Anterior cingulate cortex (tissue), 58 donors: ENCODE data around the gene TRIM65.
"Not testable (repeated sequence)": the region's sequence is repeated elsewhere in the genome, so short reads cannot be mapped to it uniquely, and the experiment has no call there.

ENCODE experiments used
- DNase-seq, 58 donors: peaks; one replicate each; lab custom pipeline; 2025; lab: John Stamatoyannopoulos, UW

TRIM65 gene

DNA sequence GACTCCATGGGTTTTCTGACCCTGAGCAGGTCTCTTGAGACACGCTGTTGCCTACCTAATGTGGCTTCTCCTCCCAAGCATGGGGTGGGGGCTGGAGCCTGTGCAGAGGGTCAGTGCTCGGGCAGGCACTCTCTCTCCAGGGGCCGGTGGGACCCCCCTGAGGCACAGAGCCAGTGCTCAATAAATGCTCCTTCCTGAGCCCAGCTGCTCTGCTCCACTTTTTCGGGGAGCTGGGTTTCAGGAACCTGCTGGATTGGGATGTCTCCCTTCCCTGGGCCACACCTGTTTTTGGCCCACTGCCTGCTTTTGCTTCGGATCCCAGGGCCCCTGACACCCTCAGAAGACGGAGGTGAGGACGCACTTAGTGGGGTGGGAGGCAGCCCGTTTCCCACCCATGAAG lies 1.3 kb upstream of the TRIM65 start:
- no peak for DNase-seq

DNA sequence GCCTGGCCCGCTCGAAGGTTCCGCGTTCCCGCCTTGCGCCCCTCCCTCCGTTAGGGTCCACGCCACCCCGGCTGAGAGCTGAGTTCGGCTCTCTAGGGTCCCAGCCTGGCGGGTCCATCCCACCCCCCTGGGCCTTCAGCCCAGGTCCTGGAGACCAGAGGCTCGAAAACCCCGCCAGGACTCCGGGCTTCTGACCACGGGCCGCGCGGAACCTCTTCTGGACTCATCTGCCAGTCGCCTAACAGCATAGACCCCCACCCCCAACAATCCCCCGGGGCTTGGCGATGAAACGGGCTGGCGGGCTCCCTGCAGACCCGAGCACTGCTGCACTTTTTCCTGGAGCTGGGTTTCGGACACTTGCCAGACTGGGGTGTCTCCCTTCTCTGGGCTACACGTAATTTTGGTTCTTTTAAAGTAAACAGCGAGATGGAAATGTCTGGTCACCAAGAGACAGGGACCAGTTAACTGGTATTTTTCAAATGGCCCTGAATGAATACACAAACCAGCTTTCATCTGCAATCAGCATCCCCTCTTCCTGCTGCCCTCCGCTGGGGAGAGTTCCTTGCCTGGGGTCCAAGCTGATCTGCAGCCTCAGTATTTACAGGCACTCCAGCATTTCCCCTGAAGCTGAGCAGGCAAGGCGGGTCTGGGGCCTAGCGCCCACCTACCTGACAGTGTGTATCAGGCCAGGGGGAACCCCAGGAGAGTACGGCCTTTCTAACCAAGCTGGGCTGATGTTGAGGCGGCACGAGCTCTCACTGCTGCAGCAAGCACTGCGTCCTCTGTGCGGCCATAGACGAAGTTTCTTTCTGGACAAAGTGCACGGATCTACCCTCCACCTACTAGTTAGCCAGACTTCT lies 639 bp upstream of the TRIM65 start:
- DNase-seq: peak in 1 of 58 donors; percentile 54

DNA sequence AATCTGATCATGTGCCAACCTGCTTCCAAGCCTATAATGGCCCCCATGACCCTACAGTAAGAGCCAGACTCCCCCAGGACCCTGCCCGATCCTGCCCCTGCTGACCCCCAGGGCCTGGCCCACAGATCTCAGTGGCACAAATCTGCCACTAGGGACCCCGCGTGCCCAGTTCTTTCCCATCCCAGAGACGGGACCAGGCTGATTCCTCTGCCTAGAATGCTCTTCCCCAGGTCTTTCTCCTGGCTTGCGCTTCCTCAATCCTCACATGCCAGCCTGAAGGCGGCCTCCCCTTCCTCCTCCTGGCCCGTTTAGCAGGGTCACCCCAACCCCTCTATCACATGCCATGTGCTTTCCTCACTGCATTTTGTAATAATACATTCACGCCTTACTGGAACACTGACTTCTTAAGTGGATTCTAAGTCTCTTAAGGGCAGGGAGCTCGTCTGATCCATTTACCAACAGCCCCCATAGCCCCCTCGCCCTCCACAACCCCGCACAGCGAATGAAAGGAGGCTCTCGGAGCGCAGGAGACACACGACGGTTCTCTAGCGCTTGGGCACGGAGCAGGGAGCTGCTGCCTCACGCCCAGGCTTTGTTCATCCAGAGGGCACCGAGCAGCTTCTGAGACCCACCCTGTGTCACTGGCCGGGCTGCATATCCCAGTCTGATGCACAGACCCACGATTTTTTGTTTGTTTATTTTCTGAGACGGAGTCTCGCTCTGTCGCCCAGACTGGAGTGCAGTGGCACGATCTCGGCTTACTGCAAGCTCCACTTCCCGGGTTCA lies 1.2 kb downstream of the TRIM65 start:
- DNase-seq: no peak

DNA sequence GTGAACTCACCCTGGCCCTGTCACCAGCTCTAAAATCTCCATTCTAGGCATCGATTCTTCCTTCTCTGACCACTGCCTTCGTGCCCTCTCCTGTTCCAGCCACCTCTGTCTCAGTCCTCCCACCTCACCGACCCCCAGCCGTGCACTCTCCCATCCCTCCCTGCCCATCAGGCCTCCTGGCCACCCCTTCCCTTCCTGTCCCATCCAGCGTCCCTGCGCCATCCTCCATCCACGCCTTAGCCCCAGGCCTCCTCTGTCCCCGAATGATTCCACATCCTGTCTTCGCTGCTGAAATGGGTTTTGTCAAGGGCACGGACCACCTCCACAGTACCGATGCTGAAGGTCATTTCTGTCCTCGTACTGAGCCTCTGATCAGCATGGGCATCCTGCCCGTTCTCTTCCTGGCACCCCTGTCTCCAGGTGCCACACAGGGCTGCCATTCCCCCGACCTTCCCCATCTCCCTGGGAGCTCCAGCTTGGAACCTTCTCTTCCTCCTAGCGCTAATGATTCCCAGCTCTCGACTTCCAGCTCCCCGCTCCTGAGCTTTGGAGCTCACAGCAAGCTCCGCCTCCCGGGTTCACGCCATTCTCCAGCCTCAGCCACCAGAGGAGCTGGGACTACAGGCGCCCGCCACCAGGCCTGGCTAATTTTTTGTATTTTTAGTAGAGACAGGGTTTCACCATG lies 2.6 kb downstream of the TRIM65 start:
- DNase-seq: no peak

DNA sequence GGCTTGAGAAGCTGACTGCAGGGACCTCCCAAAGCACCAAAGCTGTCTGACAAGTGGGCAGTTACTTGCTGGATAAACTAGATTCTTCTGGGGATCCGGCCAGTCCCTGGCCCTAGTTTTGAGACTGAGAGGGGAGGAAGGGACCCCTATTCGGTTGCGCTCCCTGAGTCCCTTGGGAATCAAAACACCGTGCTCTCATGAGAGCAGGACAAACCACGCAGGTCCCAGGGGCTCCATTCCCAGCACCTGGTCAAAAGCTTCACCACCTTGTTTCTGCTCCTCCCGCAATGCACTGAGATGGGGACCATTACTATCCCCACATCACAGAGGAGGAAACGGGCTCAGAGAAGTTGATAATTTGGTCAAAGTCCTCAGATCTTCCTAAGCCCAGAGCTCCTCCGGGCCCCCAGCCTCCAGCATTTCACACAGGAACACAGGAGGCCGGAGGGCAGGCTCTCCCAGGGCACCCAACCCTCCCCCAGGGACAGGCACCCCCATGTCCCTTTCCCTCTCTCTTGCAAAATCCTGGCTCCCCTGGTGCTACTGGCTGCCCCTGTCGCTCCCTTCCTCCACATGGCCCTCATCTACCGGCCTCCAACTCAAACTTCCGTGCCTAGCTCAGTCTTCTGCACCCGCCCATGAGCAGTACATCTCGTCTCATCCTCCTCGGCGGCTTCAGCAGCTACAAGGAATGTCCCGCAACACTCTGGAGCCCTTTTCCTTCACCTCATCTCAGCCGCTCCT lies 3.3 kb downstream of the TRIM65 start:
- no peak for DNase-seq

DNA sequence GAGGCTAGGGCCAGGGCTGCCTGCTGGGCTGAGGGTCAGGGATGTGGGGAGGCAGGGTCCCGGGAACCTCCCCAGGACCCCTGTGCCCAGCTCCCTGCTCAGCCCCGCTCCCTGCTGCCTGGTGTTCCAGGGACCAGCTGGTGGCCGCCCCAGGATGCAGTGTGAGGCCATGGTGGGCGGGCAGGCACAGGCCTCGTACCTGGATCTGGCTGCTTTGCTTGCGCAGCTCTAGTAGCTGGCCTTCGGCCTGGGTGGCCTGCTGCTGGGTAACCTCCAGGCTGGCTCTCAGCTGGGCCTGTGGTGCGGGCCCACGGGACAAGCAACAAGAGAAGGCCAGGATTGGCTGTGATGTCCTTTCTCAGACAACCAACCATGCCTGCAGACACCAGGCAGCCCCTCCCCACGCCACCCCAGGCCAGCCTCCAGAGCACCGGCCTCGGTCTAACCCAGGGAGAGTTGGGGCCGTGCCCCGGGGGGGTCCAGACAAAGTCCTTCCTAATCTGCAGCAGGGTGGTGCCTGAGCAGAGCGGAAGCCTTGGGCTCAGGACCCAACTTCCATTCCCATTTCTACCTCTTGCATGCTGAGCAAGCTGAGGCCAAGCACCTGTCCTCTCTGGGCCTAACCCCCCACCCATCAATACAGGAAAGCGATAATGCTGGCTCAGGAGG lies 4.1 kb downstream of the TRIM65 start:
- peak in 32 of 58 donors; percentile 18 to 75 (median 46) for DNase-seq

DNA sequence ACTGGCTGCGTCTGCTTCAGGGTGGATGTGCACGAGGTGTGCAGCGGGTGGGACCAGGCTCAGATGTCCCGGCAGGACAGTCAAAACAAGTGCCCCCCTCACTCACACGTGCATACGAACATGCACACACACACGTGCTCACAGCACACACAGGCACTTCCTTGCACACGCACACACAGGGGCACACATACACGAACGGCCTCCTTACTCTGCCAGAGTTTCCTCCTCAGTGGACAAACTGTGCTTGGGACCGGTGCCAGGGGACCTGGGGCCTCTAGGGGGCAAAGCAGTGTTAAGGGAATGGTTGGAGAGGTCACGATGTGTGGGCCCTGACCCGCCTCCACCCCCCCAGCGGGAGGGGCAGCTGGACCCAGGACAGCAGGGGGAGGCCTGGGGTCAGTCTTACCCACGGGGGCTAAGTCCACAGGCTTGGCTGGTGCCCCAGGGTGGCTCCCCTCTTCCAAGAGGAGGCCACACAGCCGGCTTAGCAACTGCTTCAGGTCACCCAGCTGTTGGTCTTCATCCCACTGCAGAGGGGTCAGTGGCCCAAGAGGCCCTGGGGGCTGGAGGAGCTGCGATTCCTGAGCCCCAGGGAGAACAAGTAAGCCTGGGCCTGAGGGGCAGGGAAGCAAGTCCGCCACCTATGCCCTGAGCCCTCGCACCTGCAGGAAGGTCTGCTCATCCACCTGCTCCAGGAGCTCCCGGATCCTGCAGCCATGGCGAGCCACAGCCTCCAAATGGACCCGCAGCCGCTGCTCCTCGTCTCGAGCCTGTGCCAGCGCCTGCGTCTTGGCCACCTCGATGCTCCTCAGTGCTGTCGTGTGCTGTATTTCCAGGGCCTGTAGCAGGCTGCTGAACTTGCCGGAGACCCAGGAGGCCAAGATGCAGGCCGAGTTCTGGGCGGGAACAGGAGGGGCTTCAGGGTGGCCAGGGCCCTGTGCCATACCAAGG lies 4.9 kb downstream of the TRIM65 start:
- no peak for DNase-seq

DNA sequence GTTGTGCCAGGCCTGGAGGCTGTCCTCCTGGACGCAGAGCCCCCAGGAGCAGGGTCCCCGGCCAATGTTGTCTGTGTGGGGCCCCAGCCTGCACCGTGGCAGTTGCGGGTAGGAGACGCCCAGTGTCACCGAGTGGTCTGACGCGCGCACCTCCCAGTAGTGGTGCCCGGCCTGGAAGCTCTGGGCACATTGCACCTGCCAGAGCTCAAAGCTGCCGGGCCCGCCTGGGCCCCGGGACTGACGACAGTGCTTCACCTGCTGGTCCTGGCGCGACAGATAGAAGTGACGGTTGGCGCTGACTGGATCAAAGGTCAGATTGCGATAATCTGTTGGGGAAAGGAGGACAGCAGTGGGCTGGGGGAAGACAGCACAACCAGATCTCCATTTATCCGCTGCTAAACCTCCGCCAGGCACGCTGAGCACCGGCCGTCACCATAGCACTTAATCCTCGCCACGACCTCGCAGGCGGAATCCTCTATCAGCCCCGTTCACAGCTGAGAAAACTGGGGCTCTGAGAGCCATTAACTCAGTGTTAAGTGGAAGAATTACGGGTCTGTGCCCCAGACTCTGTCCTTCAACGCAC lies 5.6 kb downstream of the TRIM65 start:
- DNase-seq: no peak

DNA sequence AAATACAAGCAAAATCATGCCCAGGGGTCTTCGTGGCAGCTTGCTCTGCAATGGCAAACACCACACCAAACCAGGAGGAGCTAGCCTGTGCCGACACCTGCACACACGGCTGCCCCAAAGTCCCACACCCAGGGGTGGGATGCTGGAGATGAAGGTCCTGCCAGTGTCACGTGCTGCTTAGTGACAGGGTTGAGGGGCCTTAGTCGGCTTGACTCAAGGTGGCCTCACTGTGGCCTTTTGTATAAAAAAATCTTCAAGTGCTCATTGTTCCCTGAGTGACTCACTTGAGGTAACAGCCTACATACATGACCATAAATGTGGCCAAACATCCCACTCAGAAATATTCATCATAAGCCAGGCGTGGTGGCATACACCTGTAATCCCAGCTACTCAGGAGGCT lies 7.3 kb downstream of the TRIM65 start:
- no peak for DNase-seq

DNA sequence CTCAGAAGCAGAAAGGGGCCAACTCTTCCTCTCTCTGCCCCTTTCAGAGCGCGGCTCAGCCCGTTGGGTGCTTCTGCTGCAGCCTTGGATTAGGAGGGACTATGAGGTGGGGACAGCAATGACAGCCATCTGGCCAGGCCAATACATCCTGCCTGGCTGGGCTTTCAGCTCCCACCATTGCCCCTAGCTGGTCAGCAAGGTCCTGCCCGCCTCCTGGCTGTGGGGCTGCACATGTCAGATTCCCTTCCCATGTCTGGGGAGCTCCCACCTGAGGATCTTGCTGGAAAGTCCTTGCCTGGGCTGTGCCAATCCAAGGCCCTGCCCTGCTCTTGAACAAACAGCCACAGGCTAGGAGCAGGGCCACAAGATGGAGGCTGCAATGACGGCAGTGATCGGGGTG lies 8.3 kb downstream of the TRIM65 start:
- no peak for DNase-seq

DNA sequence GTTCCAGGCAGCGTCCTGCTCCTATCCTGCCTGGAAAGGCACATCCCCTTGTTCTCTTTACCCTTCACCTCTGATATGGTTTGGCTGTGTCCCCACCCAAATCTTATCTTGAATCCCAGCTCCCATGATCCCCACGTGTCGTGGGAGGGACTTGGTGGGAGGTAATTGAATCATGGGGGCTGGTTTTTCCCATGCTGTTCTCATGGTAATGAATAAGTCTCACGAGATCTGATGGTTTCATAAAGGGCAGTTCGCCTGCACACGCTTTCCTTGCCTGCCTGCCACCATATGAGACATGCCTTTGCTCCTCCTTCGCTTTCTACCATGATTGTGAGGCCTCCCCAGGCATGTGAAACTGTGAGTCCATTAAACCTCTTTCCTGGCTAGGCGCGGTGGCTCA lies 10.9 kb downstream of the TRIM65 start:
- not testable (repeated sequence) for DNase-seq

DNA sequence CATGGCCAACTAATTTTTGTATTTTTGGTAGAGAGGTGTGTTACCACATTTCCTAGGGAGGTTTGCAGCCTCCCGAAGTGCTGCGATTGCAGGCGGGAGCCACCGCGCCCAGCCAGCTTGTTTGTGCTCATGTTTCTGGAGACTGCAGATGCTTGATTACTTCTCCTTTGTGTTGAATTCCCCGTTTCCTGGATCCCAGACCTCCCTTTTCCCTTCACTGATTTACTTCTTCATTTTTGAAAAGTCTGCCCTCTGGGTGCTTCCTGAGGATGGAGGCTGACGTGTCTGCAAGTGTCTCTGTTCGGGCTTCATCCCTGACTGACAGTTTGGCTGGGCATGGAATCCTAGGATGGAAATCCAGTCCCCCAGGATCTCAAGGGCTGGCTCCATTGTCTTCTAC lies 11.3 kb downstream of the TRIM65 start:
- DNase-seq: no peak

DNA sequence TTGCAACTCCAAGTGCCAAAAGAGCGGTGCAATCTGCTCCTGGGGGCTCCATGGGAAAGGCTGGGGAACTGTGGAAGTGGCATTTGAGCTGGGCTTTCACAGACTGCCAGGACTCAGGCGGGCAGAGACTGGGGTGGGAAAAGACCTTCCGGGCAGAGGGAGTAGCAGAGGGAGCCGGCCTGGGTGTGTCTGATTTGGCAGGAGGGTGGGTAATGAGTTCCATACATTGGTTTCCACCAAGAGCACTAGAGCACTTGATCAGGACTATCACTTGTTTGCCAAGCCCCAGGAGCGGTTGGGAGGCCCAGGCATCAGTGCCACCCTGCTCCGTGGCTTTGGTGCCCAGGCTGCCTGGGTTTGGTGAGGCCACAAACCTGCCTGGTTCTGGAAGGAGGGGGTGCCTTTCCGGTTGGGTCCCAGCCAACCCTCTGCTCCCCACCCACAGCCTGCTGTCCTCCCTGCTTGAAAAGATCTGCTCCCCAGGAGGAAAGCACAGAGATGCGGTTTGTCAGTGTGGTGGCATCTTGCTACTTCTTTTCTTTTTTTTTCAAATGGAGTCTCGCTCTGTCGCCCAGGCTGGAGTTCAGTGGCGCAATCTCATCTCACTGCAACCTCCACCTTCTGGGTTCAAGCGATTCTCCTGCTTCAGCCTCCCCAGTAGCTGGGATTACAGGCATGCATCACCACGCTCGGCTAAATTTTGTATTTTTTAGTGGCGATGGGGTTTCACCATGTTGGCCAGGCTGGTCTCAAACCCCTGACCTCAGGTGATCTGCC lies 14.9 kb downstream of the TRIM65 start:
- no peak for DNase-seq

DNA sequence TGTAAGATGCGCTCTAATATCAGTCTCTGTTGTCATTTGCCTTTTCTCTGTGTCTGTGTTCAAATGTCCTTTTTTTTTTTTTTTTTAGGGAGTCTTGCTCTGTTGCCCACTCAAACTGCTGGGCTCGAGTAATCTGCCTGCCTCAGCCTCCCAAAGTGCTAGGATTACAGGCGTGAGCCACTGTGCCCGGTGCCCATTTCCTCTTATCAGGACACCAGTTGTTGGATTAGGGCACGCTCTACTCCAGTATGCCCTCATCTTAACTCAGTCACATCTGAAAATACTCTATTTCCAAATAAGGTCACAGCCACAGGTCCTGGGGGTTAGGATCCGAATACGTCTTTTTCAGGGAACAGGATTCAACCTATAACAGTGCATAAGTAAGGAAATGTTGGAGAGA lies 16.5 kb downstream of the TRIM65 start:
- no peak for DNase-seq

DNA sequence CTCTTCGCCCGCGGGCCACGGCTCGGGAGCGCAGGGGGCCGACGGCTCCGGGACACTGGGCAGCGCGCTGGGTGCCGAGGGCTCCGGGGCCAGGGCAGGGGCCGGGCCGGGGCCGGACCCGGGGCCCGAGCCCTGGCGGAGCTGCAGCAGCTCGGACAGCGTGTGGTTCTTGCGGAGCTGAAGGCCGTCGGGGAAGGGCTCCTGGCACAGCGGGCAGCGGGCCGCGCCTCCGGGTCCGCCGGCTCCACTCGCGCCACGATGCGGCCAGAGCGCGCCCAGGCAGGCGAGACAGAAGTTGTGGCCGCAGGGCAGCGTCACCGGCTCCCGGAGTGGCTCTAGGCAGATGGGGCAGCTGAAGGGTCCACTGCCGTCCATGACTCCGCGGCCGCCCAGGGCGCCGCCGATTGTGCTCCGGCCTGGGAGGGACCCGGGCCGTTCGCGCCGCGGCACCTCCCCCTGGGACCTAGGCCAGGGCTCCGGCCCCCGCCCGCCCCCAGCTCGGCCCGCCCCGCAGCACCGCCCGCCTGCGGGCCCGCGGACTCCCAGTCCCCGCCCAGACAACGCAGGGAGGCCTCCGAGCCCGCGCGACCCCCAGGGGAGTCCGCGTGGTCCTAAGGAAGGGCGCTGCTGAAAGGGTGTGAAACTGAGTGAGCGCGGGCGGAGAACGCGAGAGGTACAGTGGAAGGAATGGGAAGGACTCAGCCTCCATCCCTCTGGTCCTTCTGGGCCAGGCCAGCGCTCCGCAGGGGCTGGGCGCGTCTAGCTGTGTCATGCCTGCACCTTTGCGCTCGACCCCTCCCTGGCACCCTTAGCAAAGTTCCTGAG lies 18.4 kb downstream of the TRIM65 start, which contains the start of gene TRIM47:
Gene TRIM47 (minus strand): TSS at position 408 of the 825 bp plus-strand sequence. CDS start 33 bp downstream, at position 375.
- peak in 46 of 58 donors; percentile 10 to 74 (median 51) for DNase-seq

DNA sequence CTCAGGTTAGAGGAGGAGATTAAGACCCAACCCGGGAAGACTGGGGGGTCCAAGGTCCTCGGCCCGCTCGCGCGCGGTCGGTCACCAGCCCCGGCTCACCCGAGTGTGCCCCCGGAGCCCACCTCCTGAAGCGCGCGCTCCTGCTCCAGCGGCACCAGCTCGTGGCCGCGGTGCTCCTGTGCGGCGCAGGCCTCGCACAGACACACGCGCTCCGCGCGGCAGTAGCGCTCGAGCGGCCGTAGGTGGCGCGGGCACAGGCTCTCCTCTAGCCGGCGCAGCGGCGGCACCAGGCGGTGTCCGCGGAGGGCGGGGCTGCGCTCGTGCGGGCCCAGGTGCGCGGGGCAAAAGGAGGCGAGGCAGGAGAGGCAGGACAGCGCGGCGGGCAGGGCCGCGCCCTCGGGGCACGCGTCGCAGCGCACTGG lies 19.0 kb downstream of the TRIM65 start:
- peak in 44 of 58 donors; percentile 23 to 71 (median 57) for DNase-seq
